Gastrocnemius medialis (tissue), 4 donors: ENCODE results near the gene RNASEL. TPM values are rescaled to one million over a fixed set of nuclear protein-coding genes. Genes with fewer than 3 reads are reported as not detected.

Source experiments
- ATAC-seq, 2 donors: fragments of 150-250 bp; one replicate each; pipeline ENCODE4 v1.9.1; 2016
- DNase-seq, 2 donors: peaks; one replicate each; pipeline ENCODE4 v3.0.0-alpha.2; 2019
- H3K27ac ChIP-seq, 4 donors: fragments of 200-600 bp; sonication (generic); 1 replicate in 1 of 4; 2 replicates in 3 of 4; pipeline ENCODE4 v1.5.1; 2016 to 2018; ENCODE audit warnings: mild to moderate bottlenecking in 2 of 4, moderate library complexity in 1 of 4
- H3K27me3 ChIP-seq, 3 donors: fragments of 200-600 bp; sonication (generic) in 2 of 3; 1 replicate in 1 of 3; 2 replicates in 2 of 3; pipeline versions ENCODE4 v1.5.1 to v1.6.0; 2016 to 2019; ENCODE audit warnings: mild to moderate bottlenecking in 1 of 3, moderate library complexity in 1 of 3
- H3K36me3 ChIP-seq, 2 donors: fragments of 200-600 bp; sonication (generic) in 1 of 2; one replicate each; pipeline ENCODE4 v1.5.1; 2017 to 2018
- H3K4me1 ChIP-seq, 2 donors: fragments of 200-600 bp; sonication (generic) in 1 of 2; one replicate each; pipeline ENCODE4 v1.5.1; 2016 to 2017; ENCODE audit warnings: mild to moderate bottlenecking in 2 of 2
- H3K4me3 ChIP-seq, 4 donors: fragments of 200-600 bp; sonication (generic) in 3 of 4; 1 replicate in 1 of 4; 2 replicates in 3 of 4; pipeline ENCODE4 v1.5.1; 2016 to 2019; ENCODE audit warnings: mild to moderate bottlenecking in 2 of 4
- H3K9me3 ChIP-seq, 3 donors: fragments of 200-600 bp; sonication (generic) in 2 of 3; 1 replicate in 1 of 3; 2 replicates in 2 of 3; pipeline ENCODE4 v1.5.1; 2016 to 2019
- POLR2A ChIP-seq, 2 donors: fragments of 450-650 bp; IDR thresholded peaks; one replicate each; pipeline ENCODE4 v1.6.1; 2017; ENCODE audit warnings: antibody characterized with exemption in 2 of 2, mild to moderate bottlenecking in 2 of 2, moderate library complexity in 2 of 2
- in situ Hi-C, 4 donors: fragments of 200-750 bp; cut with MboI; loops; one replicate each; pipeline versions ENCODE4 v1.15.0 to v1.8.0; 2017; ENCODE audit warnings: low sequenced_read_pairs in 4 of 4
- intact Hi-C: fragments of 100-400 bp; cut with DNase I; formaldehyde crosslinking; loops from one replicate; pipeline ENCODE4 v1.15.1; 2023; ENCODE audit warnings: low total_unique reads
- total RNA-seq, 4 donors: library from RNA; depleted of rRNA; stranded (reverse); fragments of >200 nt; gene quantifications; one replicate each; pipeline versions ENCODE4 v1.1.0 to v1.2.3, GENCODE V29; 2016
- TF ChIP-seq, protein P1 (sequence below), 5 experiments: fragments of 450-650 bp in 3 of 5; fragments of 200-600 bp in 2 of 5; sonication (generic) in 2 of 5; IDR thresholded peaks in 4 of 5; conservative IDR thresholded peaks in 1 of 5; 1 replicate in 4 of 5; 2 replicates in 1 of 5; pipeline ENCODE4 v1.5.1; 2016 to 2019; ENCODE audit warnings: antibody characterized with exemption in 5 of 5, mild to moderate bottlenecking in 3 of 5, moderate library complexity in 3 of 5

The RNASEL gene
- total RNA-seq, 4 donors from 2014 or later = 0.51 to 4.4 (median 2.4) TPM

DNA sequence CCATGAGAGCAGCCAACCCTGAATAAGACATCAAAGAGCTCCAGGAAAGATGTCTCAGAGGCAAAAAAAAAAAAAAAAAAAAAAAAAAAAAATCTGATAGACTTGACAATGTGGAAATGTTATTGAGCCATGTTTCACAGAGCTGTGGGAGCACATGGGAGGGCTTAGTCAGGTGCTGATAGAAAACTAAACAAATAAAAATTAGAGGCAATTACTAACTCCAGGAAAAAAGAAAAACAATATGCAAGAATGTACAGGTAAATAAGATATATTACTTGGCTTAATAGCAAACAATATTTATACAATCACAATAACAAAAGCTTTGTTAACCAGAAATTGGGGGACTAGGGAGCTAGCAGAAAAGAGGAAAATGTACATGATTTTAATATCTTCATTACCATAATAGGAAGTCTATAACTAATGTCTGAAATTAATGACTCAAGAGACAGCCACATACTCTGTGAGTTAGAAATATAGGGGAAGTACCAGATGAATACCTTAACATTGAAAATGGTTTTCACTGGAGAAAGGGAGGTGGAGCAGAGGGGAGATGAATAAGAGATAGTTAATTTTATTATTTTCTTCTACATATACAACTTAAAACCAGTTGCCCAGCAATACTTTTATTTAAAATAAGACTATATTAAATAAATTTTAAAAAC is 32.0 kb upstream of the RNASEL start:
- DNase-seq (no peak), ATAC-seq (no peak)
- TF ChIP-seq, protein P1, sequence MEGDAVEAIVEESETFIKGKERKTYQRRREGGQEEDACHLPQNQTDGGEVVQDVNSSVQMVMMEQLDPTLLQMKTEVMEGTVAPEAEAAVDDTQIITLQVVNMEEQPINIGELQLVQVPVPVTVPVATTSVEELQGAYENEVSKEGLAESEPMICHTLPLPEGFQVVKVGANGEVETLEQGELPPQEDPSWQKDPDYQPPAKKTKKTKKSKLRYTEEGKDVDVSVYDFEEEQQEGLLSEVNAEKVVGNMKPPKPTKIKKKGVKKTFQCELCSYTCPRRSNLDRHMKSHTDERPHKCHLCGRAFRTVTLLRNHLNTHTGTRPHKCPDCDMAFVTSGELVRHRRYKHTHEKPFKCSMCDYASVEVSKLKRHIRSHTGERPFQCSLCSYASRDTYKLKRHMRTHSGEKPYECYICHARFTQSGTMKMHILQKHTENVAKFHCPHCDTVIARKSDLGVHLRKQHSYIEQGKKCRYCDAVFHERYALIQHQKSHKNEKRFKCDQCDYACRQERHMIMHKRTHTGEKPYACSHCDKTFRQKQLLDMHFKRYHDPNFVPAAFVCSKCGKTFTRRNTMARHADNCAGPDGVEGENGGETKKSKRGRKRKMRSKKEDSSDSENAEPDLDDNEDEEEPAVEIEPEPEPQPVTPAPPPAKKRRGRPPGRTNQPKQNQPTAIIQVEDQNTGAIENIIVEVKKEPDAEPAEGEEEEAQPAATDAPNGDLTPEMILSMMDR (IDR thresholded peaks at IDR 0.05 in 4 of 5, conservative IDR thresholded peaks at IDR 0.05 in 1 of 5) = no peak
- TF ChIP-seq POLR2A (IDR thresholded peaks at IDR 0.05) = no peak
- Histone ChIP-seq H3K9me3 (no peaks in the 10 kb centered on the region), H3K27ac (no peak overlapping the region), H3K36me3 (no peaks in the 10 kb centered on the region), H3K27me3 (no peaks in the 10 kb centered on the region), H3K4me1 (peaks cover 11 to 12% of the 10 kb centered on the region in 2 donors), H3K4me3 (no peak overlapping the region)
- in situ Hi-C loops = no loop called here
- intact Hi-C loops = no loop called here

DNA sequence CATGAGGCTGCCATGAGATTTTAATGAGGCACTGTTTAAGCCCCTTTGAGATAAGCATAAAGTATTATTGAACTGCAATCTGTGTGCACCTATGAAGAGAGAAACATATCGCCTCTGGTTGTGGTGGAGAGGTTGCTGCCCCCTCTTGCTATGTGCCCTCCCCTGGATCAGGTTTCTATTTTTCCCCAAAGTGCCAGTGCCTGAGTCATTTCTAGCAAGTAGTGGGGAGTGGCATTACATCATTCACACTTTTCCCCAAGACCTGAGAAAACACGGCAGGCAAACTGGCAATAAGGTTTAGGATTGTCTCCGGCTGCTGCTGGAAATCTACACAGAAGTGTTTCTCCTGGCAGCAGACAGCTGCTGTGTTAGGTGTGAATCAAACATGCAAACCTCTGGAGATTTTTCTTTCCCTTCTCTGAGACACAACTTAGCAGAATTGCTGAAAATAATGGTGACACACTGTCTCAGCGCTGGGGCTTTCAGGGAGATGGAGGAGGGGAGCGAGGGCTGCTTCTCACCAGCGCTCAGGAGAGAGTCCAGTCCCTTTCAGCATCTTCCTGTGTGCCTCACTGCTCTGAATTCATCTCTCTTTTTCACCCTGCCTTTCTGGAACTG is 28.8 kb upstream of the RNASEL start:
- Histone ChIP-seq H3K4me1 (peaks cover 16 to 21% of the 10 kb centered on the region in 2 donors), H3K27ac (peak overlapping the region in 1 of 4 donors; percentile 3), H3K36me3 (no peaks in the 10 kb centered on the region), H3K9me3 (no peaks in the 10 kb centered on the region), H3K27me3 (no peaks in the 10 kb centered on the region), H3K4me3 (no peak overlapping the region)
- ATAC-seq (no peak), DNase-seq (no peak)
- in situ Hi-C loops (no loop called here), intact Hi-C loops (no loop called here)
- TF ChIP-seq, protein P1 (IDR thresholded peaks at IDR 0.05 in 4 of 5, conservative IDR thresholded peaks at IDR 0.05 in 1 of 5) = no peak
- TF ChIP-seq POLR2A (IDR thresholded peaks at IDR 0.05) = no peak

DNA sequence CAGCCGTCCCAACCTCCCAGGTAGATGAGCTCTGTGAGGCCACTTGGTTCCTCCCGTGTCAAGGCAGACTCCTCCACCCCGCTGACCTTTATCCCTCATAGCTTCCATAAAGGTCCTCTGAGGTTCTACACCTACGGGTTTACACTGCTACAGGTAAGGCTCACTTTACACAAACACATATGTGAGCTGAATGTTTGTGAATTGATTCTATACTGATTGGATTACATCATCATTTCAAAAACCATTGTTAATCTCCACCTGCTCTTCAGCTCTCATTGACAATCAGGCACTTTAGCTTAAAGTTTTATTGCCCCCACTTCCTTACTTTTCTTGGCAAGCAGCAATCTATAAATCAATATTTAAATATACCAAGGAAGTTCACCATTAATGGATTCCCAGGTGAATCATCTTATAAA is 28.0 kb upstream of the RNASEL start:
- in situ Hi-C loops = no loop called here

DNA sequence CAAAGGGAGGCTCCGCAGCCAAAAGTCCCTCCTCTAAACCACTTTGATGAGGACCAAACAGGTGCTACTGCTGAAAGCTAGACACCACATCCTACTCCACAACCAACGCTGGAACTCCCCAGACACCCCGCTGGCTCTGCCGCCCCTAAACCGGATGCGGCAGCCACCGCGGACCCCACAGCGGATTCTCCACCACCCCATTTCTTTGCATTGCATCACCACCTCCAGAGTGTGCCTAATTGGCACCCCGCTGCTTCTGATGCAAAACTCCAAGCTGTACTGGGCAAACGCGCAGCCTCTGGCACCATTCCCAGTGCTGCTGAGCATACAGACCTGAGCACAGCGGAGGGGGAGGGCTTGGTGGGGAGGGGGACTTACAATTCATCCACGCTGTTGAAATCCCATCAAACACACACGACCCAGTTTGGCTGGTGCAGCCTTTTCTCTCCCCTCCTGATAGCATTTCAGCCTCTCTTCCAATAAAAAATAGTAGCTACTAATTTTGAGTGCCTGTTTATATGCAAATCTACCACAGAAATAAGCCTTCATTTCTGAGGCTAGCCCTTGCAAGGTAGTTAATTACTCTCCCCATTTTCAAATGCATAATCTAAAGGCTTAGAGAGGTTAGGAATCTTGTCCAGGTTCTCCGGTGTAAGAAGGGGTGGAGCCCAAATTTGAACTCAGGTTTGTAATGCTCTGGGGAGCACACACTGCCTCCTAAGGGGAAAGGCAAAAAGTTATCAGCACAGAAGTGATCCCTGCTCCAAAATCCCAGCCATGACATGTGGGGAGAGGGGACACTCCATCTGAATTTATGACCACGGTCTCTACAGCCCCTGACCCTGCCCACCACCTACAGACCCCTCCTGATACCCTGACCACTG is 27.3 kb upstream of the RNASEL start:
- Histone ChIP-seq H3K4me3 (peak overlapping the region; percentile 58 to 63 (median 61)), H3K27me3 (no peaks in the 10 kb centered on the region), H3K27ac (peak overlapping the region; percentile 86 to 95 (median 91)), H3K9me3 (no peaks in the 10 kb centered on the region), H3K4me1 (peaks cover 16 to 21% of the 10 kb centered on the region in 2 donors), H3K36me3 (no peaks in the 10 kb centered on the region)
- ATAC-seq (peak in 1 of 2 donors; percentile 13), DNase-seq (peak in 1 of 2 donors; percentile 60)
- intact Hi-C loops (no loop called here), in situ Hi-C loops (no loop called here)
- TF ChIP-seq, protein P1 (IDR thresholded peaks at IDR 0.05 in 4 of 5, conservative IDR thresholded peaks at IDR 0.05 in 1 of 5) = no peak
- TF ChIP-seq POLR2A (IDR thresholded peaks at IDR 0.05) = no peak

More for the DNA sequence above, 28.0 kb upstream of the RNASEL start:
- Histone ChIP-seq H3K4me1 (peaks cover 16 to 21% of the 10 kb centered on the region in 2 donors), H3K27ac (no peak overlapping the region), H3K9me3 (no peaks in the 10 kb centered on the region), H3K27me3 (no peaks in the 10 kb centered on the region), H3K4me3 (no peak overlapping the region), H3K36me3 (no peaks in the 10 kb centered on the region)
- TF ChIP-seq, protein P1 (IDR thresholded peaks at IDR 0.05 in 4 of 5, conservative IDR thresholded peaks at IDR 0.05 in 1 of 5) = no peak
- no peak for TF ChIP-seq POLR2A (IDR thresholded peaks at IDR 0.05)
- DNase-seq (no peak), ATAC-seq (no peak)
- intact Hi-C loops = no loop called here
